PC-9 (cell line): ENCODE measurements around the gene NMRAL1.

Experiments used
- EZH2 ChIP-seq: fragments of 200-600 bp; sonication (generic); IDR thresholded peaks from 2 replicates; pipeline ENCODE4 v1.8.0; 2017; ENCODE audit warnings: antibody characterized with exemption, low read depth
- TF ChIP-seq, protein P1 (sequence below): fragments of 200-600 bp; sonication (generic); conservative IDR thresholded peaks from 2 replicates; pipeline ENCODE4 v1.6.1; 2017; ENCODE audit warnings: mixed run types, antibody characterized with exemption, mild to moderate bottlenecking, moderate library complexity

DNA sequence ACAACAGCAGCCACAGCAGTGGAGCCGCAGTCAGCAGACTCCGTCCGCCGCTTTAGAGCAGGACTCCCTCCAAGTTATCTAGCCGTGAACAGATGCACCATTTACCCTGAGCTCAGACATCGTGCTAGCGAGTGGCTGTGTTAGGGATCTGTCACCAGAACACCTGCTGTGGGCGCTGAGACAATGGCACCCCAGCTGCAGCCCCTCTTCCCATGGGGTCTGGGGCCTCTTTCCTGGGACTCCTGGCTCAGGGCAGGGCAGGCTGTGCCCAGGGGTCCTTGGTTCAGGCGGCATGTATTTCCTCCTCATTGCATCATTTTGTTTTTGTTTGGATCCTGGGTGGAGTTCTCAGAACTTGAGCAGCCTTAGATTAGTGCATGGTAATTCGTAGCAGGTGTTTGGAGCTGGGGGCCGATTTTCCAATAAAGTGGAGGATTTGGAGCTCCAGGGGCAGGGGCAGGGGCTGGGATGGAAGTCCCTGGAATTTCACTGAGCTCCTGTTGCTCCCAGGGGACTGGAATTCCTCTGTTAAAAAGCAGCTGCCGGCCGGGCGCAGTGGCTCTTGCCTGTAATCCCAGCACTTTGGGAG is 23.4 kb downstream of the NMRAL1 start:
- TF ChIP-seq, protein P1, sequence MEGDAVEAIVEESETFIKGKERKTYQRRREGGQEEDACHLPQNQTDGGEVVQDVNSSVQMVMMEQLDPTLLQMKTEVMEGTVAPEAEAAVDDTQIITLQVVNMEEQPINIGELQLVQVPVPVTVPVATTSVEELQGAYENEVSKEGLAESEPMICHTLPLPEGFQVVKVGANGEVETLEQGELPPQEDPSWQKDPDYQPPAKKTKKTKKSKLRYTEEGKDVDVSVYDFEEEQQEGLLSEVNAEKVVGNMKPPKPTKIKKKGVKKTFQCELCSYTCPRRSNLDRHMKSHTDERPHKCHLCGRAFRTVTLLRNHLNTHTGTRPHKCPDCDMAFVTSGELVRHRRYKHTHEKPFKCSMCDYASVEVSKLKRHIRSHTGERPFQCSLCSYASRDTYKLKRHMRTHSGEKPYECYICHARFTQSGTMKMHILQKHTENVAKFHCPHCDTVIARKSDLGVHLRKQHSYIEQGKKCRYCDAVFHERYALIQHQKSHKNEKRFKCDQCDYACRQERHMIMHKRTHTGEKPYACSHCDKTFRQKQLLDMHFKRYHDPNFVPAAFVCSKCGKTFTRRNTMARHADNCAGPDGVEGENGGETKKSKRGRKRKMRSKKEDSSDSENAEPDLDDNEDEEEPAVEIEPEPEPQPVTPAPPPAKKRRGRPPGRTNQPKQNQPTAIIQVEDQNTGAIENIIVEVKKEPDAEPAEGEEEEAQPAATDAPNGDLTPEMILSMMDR, result no peak
- TF ChIP-seq EZH2, result no peak
